Astrocyte (in vitro differentiated cells and primary cell): ENCODE measurements around the gene ALOX15. TPM values are rescaled to one million over a fixed set of nuclear protein-coding genes. Genes with fewer than 3 reads are reported as not detected.

ENCODE experiments used
- DNase-seq: peaks from one replicate; pipeline ENCODE4 v3.0.0-alpha.2; 2010; ENCODE audit warnings: low read depth
- FAIRE-seq: peaks from 2 replicates; lab custom pipeline; 2011; peaks lifted over from hg19 to GRCh38; lab: Jason Lieb, UNC
- H2AFZ ChIP-seq: 2 replicates; pipeline ENCODE4 v1.6.0; 2012; ENCODE audit warnings: low read depth, low read length, inconsistent platforms
- H3K27ac ChIP-seq: 2 replicates; pipeline ENCODE4 v1.5.1; 2011; ENCODE audit warnings: low read depth, low read length, inconsistent platforms
- H3K27me3 ChIP-seq: 2 replicates; pipeline ENCODE4 v1.6.0; 2011; ENCODE audit warnings: low read length, inconsistent platforms; ENCODE audit not compliant: insufficient read depth
- H3K36me3 ChIP-seq: 2 replicates; pipeline ENCODE4 v1.5.1; 2011; ENCODE audit warnings: low read length, inconsistent platforms; ENCODE audit not compliant: insufficient read depth
- H3K4me1 ChIP-seq: 2 replicates; pipeline ENCODE4 v1.5.1; 2011; ENCODE audit warnings: low read length, inconsistent platforms; ENCODE audit not compliant: insufficient read depth
- H3K4me2 ChIP-seq: 2 replicates; pipeline ENCODE4 v1.6.0; 2012; ENCODE audit warnings: low read length, inconsistent platforms
- H3K4me3 ChIP-seq: 2 replicates; pipeline ENCODE4 v1.5.1; 2011; ENCODE audit warnings: low read depth, mild to moderate bottlenecking, low read length, inconsistent platforms; ENCODE audit not compliant: insufficient read depth
- H3K79me2 ChIP-seq: 2 replicates; pipeline ENCODE4 v1.6.0; 2012; ENCODE audit warnings: mild to moderate bottlenecking, low read length, inconsistent platforms; ENCODE audit not compliant: insufficient read depth
- H3K9ac ChIP-seq: 2 replicates; pipeline ENCODE4 v1.6.0; 2012; ENCODE audit warnings: mild to moderate bottlenecking, low read length, inconsistent platforms
- H3K9me3 ChIP-seq: 2 replicates; pipeline ENCODE4 v1.5.1; 2012; ENCODE audit warnings: low read depth, mild to moderate bottlenecking, low read length, inconsistent platforms; ENCODE audit not compliant: insufficient read depth
- H4K20me1 ChIP-seq: 2 replicates; pipeline ENCODE4 v1.6.0; 2012; ENCODE audit warnings: low read length, inconsistent platforms; ENCODE audit not compliant: insufficient read depth
- H3K27ac Mint-ChIP-seq: one replicate; pipeline ENCODE4 v1.8.0; 2021; ENCODE audit warnings: mild to moderate bottlenecking, mixed read lengths; ENCODE audit not compliant: unreplicated experiment
- H3K27me3 Mint-ChIP-seq: one replicate; pipeline ENCODE4 v1.8.0; 2021; ENCODE audit warnings: low read depth, mixed read lengths; ENCODE audit not compliant: unreplicated experiment
- H3K36me3 Mint-ChIP-seq: one replicate; pipeline ENCODE4 v1.8.0; 2021; ENCODE audit warnings: low read depth, mixed read lengths; ENCODE audit not compliant: unreplicated experiment
- H3K4me1 Mint-ChIP-seq: one replicate; pipeline ENCODE4 v1.8.0; 2021; ENCODE audit warnings: low read depth, mixed read lengths; ENCODE audit not compliant: unreplicated experiment
- H3K4me3 Mint-ChIP-seq: one replicate; pipeline ENCODE4 v1.8.0; 2021; ENCODE audit warnings: mild to moderate bottlenecking, moderate library complexity, mixed read lengths; ENCODE audit not compliant: unreplicated experiment
- H3K9me3 Mint-ChIP-seq: one replicate; pipeline ENCODE4 v1.8.0; 2021; ENCODE audit warnings: mild to moderate bottlenecking, mixed read lengths; ENCODE audit not compliant: unreplicated experiment
- CTCF ChIP-seq: IDR thresholded peaks from 2 replicates; pipeline ENCODE4 v1.5.1; 2011; ENCODE audit warnings: low read depth, mild to moderate bottlenecking, inconsistent platforms, low read length, moderate library complexity; ENCODE audit not compliant: insufficient read depth
- EZH2 ChIP-seq: IDR thresholded peaks from 2 replicates; pipeline ENCODE4 v1.6.1; 2012; ENCODE audit warnings: mild to moderate bottlenecking, low read length, inconsistent platforms; ENCODE audit not compliant: insufficient read depth
- total RNA-seq: library from RNA; stranded (reverse); gene quantifications from 2 replicates; pipeline ENCODE4 v1.2.1, GENCODE V29; 2021

Gene ALOX15
- total RNA-seq, 1 donor from 2014 or later, result 0.07 TPM

GRCh38 chr17:4673169-4673568 lies 31.7 kb upstream of the ALOX15 start:
- no peak overlapping the region for H3K4me3 Mint-ChIP-seq
- peaks cover 2% of the 10 kb centered on the region for H3K27me3 Mint-ChIP-seq
- Histone ChIP-seq H2AFZ (no peak overlapping the region), H3K9me3 (no peaks in the 10 kb centered on the region), H3K4me3 (no peak overlapping the region), H4K20me1 (peaks cover 30% of the 10 kb centered on the region), H3K27me3 (no peaks in the 10 kb centered on the region), H3K9ac (no peak overlapping the region), H3K79me2 (no peaks in the 10 kb centered on the region), H3K27ac (no peak overlapping the region), H3K4me1 (peaks cover 2% of the 10 kb centered on the region), H3K4me2 (no peak overlapping the region), H3K36me3 (peaks cover 25% of the 10 kb centered on the region)
- no peak overlapping the region for H3K27ac Mint-ChIP-seq
- TF ChIP-seq CTCF (no peak), EZH2 (no peak)
- H3K4me1 Mint-ChIP-seq, result peaks cover 9% of the 10 kb centered on the region
- no peaks in the 10 kb centered on the region for H3K9me3 Mint-ChIP-seq
- DNase-seq (no peak), FAIRE-seq (no peak)
- H3K36me3 Mint-ChIP-seq, result peaks cover 41% of the 10 kb centered on the region

- FAIRE-seq (no peak), DNase-seq (no peak)
- no peak overlapping the region for H3K4me2 ChIP-seq
- H3K9ac ChIP-seq, result no peak overlapping the region
- peaks cover 41% of the 10 kb centered on the region for H3K36me3 Mint-ChIP-seq
- no peak overlapping the region for H3K27ac Mint-ChIP-seq
- no peaks in the 10 kb centered on the region for H3K9me3 Mint-ChIP-seq
- no peaks in the 10 kb centered on the region for H3K27me3 ChIP-seq
- H3K4me1 ChIP-seq, result no peaks in the 10 kb centered on the region
- H3K36me3 ChIP-seq, result peaks cover 25% of the 10 kb centered on the region
- H3K27me3 Mint-ChIP-seq, result peaks cover 2% of the 10 kb centered on the region
- H3K79me2 ChIP-seq, result no peaks in the 10 kb centered on the region
- H3K4me3 ChIP-seq, result no peak overlapping the region
- TF ChIP-seq EZH2, result no peak
- TF ChIP-seq CTCF, result no peak
- no peak overlapping the region for H3K27ac ChIP-seq
- no peaks in the 10 kb centered on the region for H3K9me3 ChIP-seq
- H2AFZ ChIP-seq, result no peak overlapping the region
- no peak overlapping the region for H3K4me3 Mint-ChIP-seq
- peaks cover 27% of the 10 kb centered on the region for H4K20me1 ChIP-seq
- peaks cover 7% of the 10 kb centered on the region for H3K4me1 Mint-ChIP-seq
These were observed 31.3 kb upstream of the ALOX15 start for GRCh38 chr17:4672751-4673150.

- Mint-ChIP-seq H3K27ac (no peak overlapping the region), H3K36me3 (peaks cover 40% of the 10 kb centered on the region), H3K4me1 (peaks cover 7% of the 10 kb centered on the region), H3K27me3 (peaks cover 4% of the 10 kb centered on the region), H3K4me3 (no peak overlapping the region), H3K9me3 (no peaks in the 10 kb centered on the region)
- Histone ChIP-seq H3K4me1 (no peaks in the 10 kb centered on the region), H3K27me3 (no peaks in the 10 kb centered on the region), H4K20me1 (peaks cover 21% of the 10 kb centered on the region), H3K36me3 (peaks cover 22% of the 10 kb centered on the region), H3K9ac (no peak overlapping the region), H2AFZ (no peak overlapping the region), H3K79me2 (no peaks in the 10 kb centered on the region), H3K9me3 (no peaks in the 10 kb centered on the region), H3K27ac (no peak overlapping the region), H3K4me3 (no peak overlapping the region), H3K4me2 (no peak overlapping the region)
- no peak for DNase-seq
- FAIRE-seq, result no peak
- no peak for TF ChIP-seq CTCF
- TF ChIP-seq EZH2, result no peak
These were observed 30.7 kb upstream of the ALOX15 start for GRCh38 chr17:4672055-4672630.
